ENCODE measurements around the gene AOC2. TPM values are rescaled to one million over a fixed set of nuclear protein-coding genes. Genes with fewer than 3 reads are reported as not detected.
"Not testable (repeated sequence)": the region's sequence is repeated elsewhere in the genome, so short reads cannot be mapped to it uniquely, and the experiment has no call there.

The AOC2 gene
- total RNA-seq, 1 donor from 2014 or later = not detected

GRCh38 chr17:42872251-42872965 lies 28.0 kb downstream of the AOC2 start:
- no peak for TF ChIP-seq CTCF (conservative IDR thresholded peaks at IDR 0.05; ENCODE audit: low read depth, low read length)
- no peak overlapping the region for H3K4me3 ChIP-seq (ENCODE audit: low read depth, low read length)
- DNase-seq (ENCODE audit: low read depth) = no peak

GRCh38 chr17:42873315-42873714 lies 28.9 kb downstream of the AOC2 start:
- no peak for TF ChIP-seq CTCF (conservative IDR thresholded peaks at IDR 0.05; ENCODE audit: low read depth, low read length)
- DNase-seq (ENCODE audit: low read depth) = no peak
- no peak overlapping the region for H3K4me3 ChIP-seq (ENCODE audit: low read depth, low read length)

- DNase-seq (ENCODE audit: low read depth); H3K4me3 ChIP-seq (ENCODE audit: low read depth, low read length): not testable (repeated sequence)
These were observed 29.7 kb downstream of the AOC2 start for GRCh38 chr17:42873932-42874695.

- no peak for DNase-seq (ENCODE audit: low read depth)
- no peak overlapping the region for H3K4me3 ChIP-seq (ENCODE audit: low read depth, low read length)
- no peak for TF ChIP-seq CTCF (conservative IDR thresholded peaks at IDR 0.05; ENCODE audit: low read depth, low read length)
These were observed 32.7 kb downstream of the AOC2 start for GRCh38 chr17:42877037-42877436.

DNA sequence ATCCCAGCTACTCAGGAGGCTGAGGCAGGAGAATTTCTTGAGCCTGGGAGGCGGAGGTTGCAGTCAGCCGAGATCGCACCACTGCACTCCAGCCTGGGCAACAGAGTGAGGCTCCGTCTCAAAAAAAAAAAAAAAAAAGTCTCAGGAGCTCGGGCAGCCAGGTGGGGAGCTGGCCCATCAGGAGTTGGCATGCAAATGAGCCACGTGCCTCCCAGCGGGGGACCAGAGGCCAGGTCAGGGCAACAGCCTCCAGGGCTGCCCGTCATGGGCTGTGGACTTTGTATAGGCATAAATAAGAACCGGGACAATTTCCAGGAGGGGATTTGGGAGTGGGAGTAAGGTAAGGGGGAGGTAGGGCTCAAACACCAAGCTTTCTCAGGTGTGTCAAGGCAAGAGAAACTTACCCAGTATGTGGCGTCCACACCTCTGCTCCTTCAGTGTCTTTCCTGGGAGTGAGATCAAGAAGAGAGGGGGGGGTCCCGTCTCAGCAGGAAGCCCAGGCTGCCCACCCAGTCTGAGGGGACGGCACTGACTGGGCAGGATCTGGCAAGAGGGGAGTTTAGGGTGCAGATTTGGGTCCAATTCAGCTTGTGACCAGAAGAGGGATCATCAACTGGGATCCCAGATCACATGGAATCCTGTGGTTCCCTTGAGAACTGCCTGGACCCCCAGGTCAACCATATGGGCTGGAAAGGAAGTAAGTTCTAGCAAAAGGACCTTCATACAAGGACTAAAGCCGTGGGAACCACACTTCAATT lies 33.9 kb downstream of the AOC2 start:
- no peak overlapping the region for H3K4me3 ChIP-seq (ENCODE audit: low read depth, low read length)
- peak; percentile 17 for TF ChIP-seq CTCF (conservative IDR thresholded peaks at IDR 0.05; ENCODE audit: low read depth, low read length)
- no peak for DNase-seq (ENCODE audit: low read depth)

DNA sequence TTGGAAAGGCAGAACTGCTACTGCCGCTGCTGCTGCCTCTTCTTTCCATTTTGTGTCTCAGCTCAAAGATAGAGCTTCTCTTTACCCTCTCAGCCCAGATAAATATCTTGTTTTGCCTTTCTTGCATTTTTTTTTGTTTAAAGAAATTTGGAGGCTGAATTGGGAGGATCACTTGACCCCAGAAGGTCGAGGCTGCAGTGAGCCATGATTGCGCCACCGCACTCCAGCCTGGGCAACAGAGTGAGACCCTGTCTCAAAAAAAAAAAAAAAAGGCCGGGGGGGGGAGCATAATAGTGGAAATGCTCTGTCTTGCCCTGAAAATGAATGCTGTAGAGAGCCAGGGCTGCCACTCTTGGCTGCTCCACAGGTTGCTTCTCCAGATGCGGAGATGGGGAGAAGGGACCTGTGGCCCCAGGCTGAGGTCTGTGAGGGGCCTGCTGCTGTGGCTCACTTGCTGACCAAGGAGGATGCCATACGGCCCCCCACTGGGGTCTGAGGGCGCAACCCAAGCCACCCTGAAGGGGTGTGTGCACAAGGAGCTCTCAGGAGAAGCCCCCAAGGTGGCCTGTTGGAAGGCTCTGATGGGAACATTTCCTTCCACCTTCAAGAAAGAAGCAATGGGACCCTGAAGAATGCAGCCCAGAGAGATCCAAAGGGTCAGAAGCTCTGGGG lies 34.7 kb downstream of the AOC2 start:
- H3K4me3 ChIP-seq (ENCODE audit: low read depth, low read length) = no peak overlapping the region
- no peak for DNase-seq (ENCODE audit: low read depth)
- no peak for TF ChIP-seq CTCF (conservative IDR thresholded peaks at IDR 0.05; ENCODE audit: low read depth, low read length)

GRCh38 chr17:42879596-42879985 lies 35.2 kb downstream of the AOC2 start:
- no peak for TF ChIP-seq CTCF (conservative IDR thresholded peaks at IDR 0.05; ENCODE audit: low read depth, low read length)
- no peak for DNase-seq (ENCODE audit: low read depth)
- H3K4me3 ChIP-seq (ENCODE audit: low read depth, low read length) = no peak overlapping the region
